ENCODE data around the gene RALBP1. TPM values are rescaled to one million over a fixed set of nuclear protein-coding genes. Genes with fewer than 3 reads are reported as not detected.
"Not testable (repeated sequence)": the region's sequence is repeated elsewhere in the genome, so short reads cannot be mapped to it uniquely, and the experiment has no call there.

RALBP1 gene
- total RNA-seq, 3 donors from 2014 or later = 51.1 to 80.3 (median 51.1) TPM

DNA sequence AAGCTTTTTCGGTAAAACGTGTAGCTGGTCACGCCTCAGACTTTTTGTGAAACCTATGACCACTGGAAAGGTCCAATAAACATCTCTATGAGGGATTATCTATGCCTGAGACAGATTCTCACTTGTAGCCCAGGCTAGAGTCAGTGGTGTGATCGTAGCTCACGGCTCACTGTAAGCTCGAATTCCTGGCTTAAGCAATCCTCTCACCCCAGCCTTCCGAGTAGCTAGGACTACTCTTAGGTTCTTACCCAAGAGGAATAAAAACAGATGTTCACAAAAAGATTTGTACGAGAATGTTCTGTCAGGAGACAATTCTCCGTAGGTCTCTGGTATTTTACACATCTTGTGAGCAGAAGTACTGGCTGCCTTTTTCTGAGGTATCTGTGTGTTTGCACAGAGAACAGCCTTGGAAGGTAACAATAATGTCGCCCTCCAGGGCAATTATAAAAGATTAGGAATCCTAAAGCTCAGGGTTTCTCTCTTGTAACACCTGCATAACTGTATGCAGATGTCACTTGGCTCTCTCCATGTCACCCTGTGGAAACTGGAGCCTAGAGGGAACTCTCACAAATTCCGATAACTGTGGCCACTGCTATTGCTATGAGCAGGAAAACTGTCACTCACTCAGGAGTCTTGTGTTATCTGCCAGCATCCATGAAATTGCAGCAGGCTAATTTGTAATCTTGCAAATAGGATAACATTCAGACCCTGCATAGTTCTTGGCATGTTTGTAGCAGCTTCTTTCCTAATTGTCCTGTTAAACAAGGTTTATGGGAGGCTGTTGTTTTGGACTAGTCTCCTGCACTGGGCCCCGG lies 25.5 kb upstream of the RALBP1 start:
- H3K4me1 ChIP-seq (ENCODE audit: low read depth) = no peaks in the 10 kb centered on the region

DNA sequence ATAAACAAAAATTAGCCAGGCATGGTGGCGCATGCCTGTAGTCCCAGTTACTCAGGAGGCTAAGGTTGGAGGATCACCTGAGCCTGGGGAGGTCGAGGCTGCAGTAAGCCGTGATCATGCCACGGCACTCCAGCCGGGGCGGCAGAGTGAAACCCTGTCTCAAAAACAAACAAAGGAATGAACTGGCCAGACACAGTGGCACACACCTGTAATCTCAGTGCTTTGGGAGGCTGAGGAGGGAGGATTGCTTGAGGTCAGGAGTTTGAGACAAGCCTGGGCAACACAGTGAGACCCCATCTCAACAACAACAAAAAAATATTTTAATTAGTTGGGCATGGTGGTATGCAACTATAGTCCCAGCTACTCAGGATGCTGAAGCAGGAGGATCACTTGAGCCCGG lies 24.4 kb upstream of the RALBP1 start:
- H3K9me3 ChIP-seq = peaks cover 13% of the 10 kb centered on the region
- intact Hi-C loops (cut with DNase I, micrococcal nuclease); H3K4me3 ChIP-seq; ATAC-seq; H3K4me1 ChIP-seq (ENCODE audit: low read depth); DNase-seq; H3K36me3 ChIP-seq (ENCODE audit: low read depth): not testable (repeated sequence)

More for the DNA sequence above, 25.5 kb upstream of the RALBP1 start:
- intact Hi-C loops (cut with DNase I, micrococcal nuclease) = no loop called here
- H3K9me3 ChIP-seq = peaks cover 5% of the 10 kb centered on the region
- TF ChIP-seq, protein P1, sequence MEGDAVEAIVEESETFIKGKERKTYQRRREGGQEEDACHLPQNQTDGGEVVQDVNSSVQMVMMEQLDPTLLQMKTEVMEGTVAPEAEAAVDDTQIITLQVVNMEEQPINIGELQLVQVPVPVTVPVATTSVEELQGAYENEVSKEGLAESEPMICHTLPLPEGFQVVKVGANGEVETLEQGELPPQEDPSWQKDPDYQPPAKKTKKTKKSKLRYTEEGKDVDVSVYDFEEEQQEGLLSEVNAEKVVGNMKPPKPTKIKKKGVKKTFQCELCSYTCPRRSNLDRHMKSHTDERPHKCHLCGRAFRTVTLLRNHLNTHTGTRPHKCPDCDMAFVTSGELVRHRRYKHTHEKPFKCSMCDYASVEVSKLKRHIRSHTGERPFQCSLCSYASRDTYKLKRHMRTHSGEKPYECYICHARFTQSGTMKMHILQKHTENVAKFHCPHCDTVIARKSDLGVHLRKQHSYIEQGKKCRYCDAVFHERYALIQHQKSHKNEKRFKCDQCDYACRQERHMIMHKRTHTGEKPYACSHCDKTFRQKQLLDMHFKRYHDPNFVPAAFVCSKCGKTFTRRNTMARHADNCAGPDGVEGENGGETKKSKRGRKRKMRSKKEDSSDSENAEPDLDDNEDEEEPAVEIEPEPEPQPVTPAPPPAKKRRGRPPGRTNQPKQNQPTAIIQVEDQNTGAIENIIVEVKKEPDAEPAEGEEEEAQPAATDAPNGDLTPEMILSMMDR (IDR thresholded peaks at IDR 0.05) = no peak
- no peak overlapping the region for H3K4me3 ChIP-seq
- H3K36me3 ChIP-seq (ENCODE audit: low read depth) = no peaks in the 10 kb centered on the region
- no peak for DNase-seq
- no peak for ATAC-seq

- DNase-seq (no peak), ATAC-seq (no peak)
- Histone ChIP-seq H3K9me3 (peaks cover 13% of the 10 kb centered on the region), H3K36me3 (ENCODE audit: low read depth) (no peaks in the 10 kb centered on the region), H3K4me1 (ENCODE audit: low read depth) (no peaks in the 10 kb centered on the region), H3K4me3 (no peak overlapping the region)
- TF ChIP-seq, protein P1 (IDR thresholded peaks at IDR 0.05) = no peak
- intact Hi-C loops (cut with DNase I, micrococcal nuclease) = no loop called here
These were observed 22.0 kb upstream of the RALBP1 start for GRCh38 chr18:9453283-9453682.

GRCh38 chr18:9454061-9454703 lies 21.1 kb upstream of the RALBP1 start:
- Histone ChIP-seq H3K4me3 (no peak overlapping the region), H3K4me1 (ENCODE audit: low read depth) (no peaks in the 10 kb centered on the region), H3K36me3 (ENCODE audit: low read depth) (no peaks in the 10 kb centered on the region), H3K9me3 (peaks cover 13% of the 10 kb centered on the region)
- TF ChIP-seq, protein P1 (IDR thresholded peaks at IDR 0.05) = no peak
- intact Hi-C loops (cut with DNase I, micrococcal nuclease) = no loop called here
- ATAC-seq = no peak
- no peak for DNase-seq

- Histone ChIP-seq H3K4me1 (ENCODE audit: low read depth) (no peaks in the 10 kb centered on the region), H3K4me3 (no peak overlapping the region), H3K9me3 (peaks cover 13% of the 10 kb centered on the region), H3K36me3 (ENCODE audit: low read depth) (no peaks in the 10 kb centered on the region)
- DNase-seq (no peak), ATAC-seq (no peak)
- intact Hi-C loops (cut with DNase I, micrococcal nuclease) = no loop called here
- TF ChIP-seq, protein P1 (IDR thresholded peaks at IDR 0.05) = no peak
These were observed 19.4 kb upstream of the RALBP1 start for GRCh38 chr18:9455718-9456511.

All from mucosa of descending colon (tissue), 3 donors.